HepG2 (cell line): Measurements from ENCODE around the gene BAG5. TPM values are rescaled to one million over a fixed set of nuclear protein-coding genes. Genes with fewer than 3 reads are reported as not detected.

Source experiments
- AFF4 ChIP-seq: sonication (generic); formaldehyde crosslinking; IDR thresholded peaks from 2 replicates; pipeline ENCODE4 v1.4.0; 2020; ENCODE audit warnings: missing genetic modification reagents
- FOXO1 ChIP-seq: sonication (generic); formaldehyde crosslinking; IDR thresholded peaks from 2 replicates; pipeline ENCODE4 v1.4.0; 2020; ENCODE audit warnings: missing genetic modification reagents
- GATA4 ChIP-seq: sonication (generic); IDR thresholded peaks from 2 replicates; pipeline ENCODE4 v1.6.1; 2016; ENCODE audit warnings: antibody characterized with exemption, low read depth, borderline replicate concordance
- KDM4B ChIP-seq: sonication (generic); formaldehyde crosslinking; IDR thresholded peaks from 2 replicates; pipeline ENCODE4 v1.4.0; 2020; ENCODE audit warnings: missing genetic modification reagents
- MED8 ChIP-seq: sonication (generic); formaldehyde crosslinking; IDR thresholded peaks from 2 replicates; pipeline ENCODE4 v1.8.1; 2023; ENCODE audit warnings: mild to moderate bottlenecking, missing genetic modification reagents; ENCODE audit not compliant: insufficient replicate concordance
- MEIS1 ChIP-seq: sonication (generic); formaldehyde crosslinking; IDR thresholded peaks from 2 replicates; pipeline ENCODE4 v1.9.0; 2021; ENCODE audit warnings: mild to moderate bottlenecking, missing genetic modification reagents, moderate library complexity, borderline replicate concordance
- MYNN ChIP-seq: sonication (generic); formaldehyde crosslinking; IDR thresholded peaks from 2 replicates; pipeline ENCODE4 v1.4.0; 2020; ENCODE audit warnings: mild to moderate bottlenecking, low read depth, missing genetic modification reagents
- POLR2AphosphoS2 ChIP-seq: IDR thresholded peaks from 2 replicates; pipeline ENCODE4 v1.6.1; 2011; ENCODE audit warnings: low read depth, low read length, improper control_type of control experiment
- RNF219 ChIP-seq: sonication (generic); formaldehyde crosslinking; IDR thresholded peaks from 2 replicates; pipeline ENCODE4 v1.5.0; 2020; ENCODE audit warnings: mild to moderate bottlenecking, missing genetic modification reagents
- SAP130 ChIP-seq: IDR thresholded peaks from 2 replicates; pipeline ENCODE4 v1.6.1; 2016; ENCODE audit warnings: low read depth
- SMAD9 ChIP-seq: sonication (generic); formaldehyde crosslinking; IDR thresholded peaks from 2 replicates; pipeline ENCODE4 v1.5.1; 2020; ENCODE audit warnings: mild to moderate bottlenecking, missing genetic modification reagents
- TBL1XR1 ChIP-seq: fragments of 150-350 bp; IDR thresholded peaks from 2 replicates; pipeline ENCODE4 v1.6.1; 2014; ENCODE audit warnings: borderline replicate concordance, low read length; ENCODE audit not compliant: partially characterized antibody
- ZIK1 ChIP-seq: sonication (generic); formaldehyde crosslinking; IDR thresholded peaks from 2 replicates; pipeline ENCODE4 v1.5.0; 2020; ENCODE audit warnings: mild to moderate bottlenecking, low read depth, missing genetic modification reagents, borderline replicate concordance
- ZNF235 ChIP-seq: sonication (generic); formaldehyde crosslinking; IDR thresholded peaks from 2 replicates; pipeline ENCODE4 v1.8.1; 2023; ENCODE audit warnings: mild to moderate bottlenecking, missing genetic modification reagents, borderline replicate concordance
- ZNF263 ChIP-seq: sonication (generic); formaldehyde crosslinking; IDR thresholded peaks from 2 replicates; pipeline ENCODE4 v1.4.0; 2020; ENCODE audit warnings: missing genetic modification reagents
- ZNF569 ChIP-seq: sonication (generic); formaldehyde crosslinking; IDR thresholded peaks from 2 replicates; pipeline ENCODE4 v1.5.0; 2020; ENCODE audit warnings: mild to moderate bottlenecking, missing genetic modification reagents, moderate library complexity, borderline replicate concordance
- ZNF589 ChIP-seq: sonication (generic); formaldehyde crosslinking; conservative IDR thresholded peaks from 2 replicates; pipeline ENCODE4 v1.8.0; 2022; ENCODE audit warnings: mild to moderate bottlenecking, moderate library complexity, missing genetic modification reagents
- ZNF713 ChIP-seq: sonication (generic); formaldehyde crosslinking; IDR thresholded peaks from 2 replicates; pipeline ENCODE4 v1.4.0; 2020; ENCODE audit warnings: mild to moderate bottlenecking, missing genetic modification reagents
- ZNF775 ChIP-seq: sonication (generic); formaldehyde crosslinking; IDR thresholded peaks from 2 replicates; pipeline ENCODE4 v1.4.0; 2020; ENCODE audit warnings: missing genetic modification reagents, mild to moderate bottlenecking, moderate library complexity, borderline replicate concordance
- polyA plus RNA-seq, 8 experiments: library from polyadenylated mRNA; depleted of rRNA in 3 of 8; stranded (reverse) in 7 of 8; unstranded in 1 of 8; fragments of >200 nt; fragmentation: Illumina TruSeq in 4 of 8; extraction: Trizol in 4 of 8; gene quantifications; 2 replicates each; pipeline versions ENCODE4 v1.2.1 to v1.2.3, GENCODE V29; 2011 to 2016; ENCODE audit warnings: low read depth in 4 of 8, missing spikeins in 1 of 8, mixed read lengths in 1 of 8; ENCODE audit not compliant: insufficient read depth in 1 of 8
- total RNA-seq, 5 experiments: library from RNA; depleted of rRNA; stranded (reverse); fragments of >200 nt; fragmentation: Illumina TruSeq; extraction: Trizol; gene quantifications; 2 replicates each; pipeline ENCODE4 v1.2.3, GENCODE V29; 2016; ENCODE audit warnings: low read depth in 1 of 5
- TF ChIP-seq, protein P1 (sequence below): sonication (generic); formaldehyde crosslinking; IDR thresholded peaks from 2 replicates; pipeline ENCODE4 v1.4.0; 2020; ENCODE audit warnings: missing genetic modification reagents, borderline replicate concordance

The BAG5 gene
- total and polyA plus RNA-seq, 2 of the 13 experiments (the other 11 are each of a cell fraction or from before 2014, with no cell fraction given): 3.5 to 21.0 TPM

DNA sequence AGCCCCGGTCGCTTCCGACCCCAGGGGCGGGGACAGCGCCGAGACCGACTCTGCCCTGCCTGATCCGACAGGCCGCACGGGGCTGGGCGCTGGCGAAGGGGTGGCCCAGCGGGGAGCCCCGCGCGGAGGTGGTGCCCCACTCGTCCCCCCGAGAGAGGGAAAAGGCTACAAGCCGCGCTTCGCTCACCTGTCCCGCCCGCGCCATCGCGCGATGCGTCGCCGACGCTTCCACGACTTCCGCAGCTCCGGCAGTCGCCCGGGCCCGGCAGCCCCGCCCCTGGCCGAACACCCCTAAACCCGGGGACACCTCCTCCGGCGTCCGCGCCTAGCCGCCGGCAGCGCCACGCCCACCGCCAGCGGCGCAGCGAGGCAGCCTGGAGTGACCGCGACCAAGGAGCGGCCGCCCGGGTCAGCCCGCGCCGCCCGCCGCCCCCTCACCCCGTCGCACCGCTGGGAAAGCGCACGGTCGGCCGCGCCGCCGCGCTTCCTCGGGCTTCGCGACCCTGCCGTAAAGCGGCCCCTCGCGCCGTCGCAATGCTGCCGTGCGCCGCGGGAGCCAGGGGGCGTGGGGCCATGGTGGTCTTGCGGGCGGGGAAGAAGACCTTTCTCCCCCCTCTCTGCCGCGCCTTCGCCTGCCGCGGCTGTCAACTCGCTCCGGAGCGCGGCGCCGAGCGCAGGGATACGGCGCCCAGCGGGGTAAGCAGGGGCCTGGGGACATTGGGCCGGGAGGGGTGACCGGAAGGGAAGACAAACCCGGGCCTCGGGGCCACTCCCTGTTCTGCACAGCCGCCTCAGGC is at the start of gene BAG5, which contains the start of gene COA8 (continued):
- TF ChIP-seq, protein P1, sequence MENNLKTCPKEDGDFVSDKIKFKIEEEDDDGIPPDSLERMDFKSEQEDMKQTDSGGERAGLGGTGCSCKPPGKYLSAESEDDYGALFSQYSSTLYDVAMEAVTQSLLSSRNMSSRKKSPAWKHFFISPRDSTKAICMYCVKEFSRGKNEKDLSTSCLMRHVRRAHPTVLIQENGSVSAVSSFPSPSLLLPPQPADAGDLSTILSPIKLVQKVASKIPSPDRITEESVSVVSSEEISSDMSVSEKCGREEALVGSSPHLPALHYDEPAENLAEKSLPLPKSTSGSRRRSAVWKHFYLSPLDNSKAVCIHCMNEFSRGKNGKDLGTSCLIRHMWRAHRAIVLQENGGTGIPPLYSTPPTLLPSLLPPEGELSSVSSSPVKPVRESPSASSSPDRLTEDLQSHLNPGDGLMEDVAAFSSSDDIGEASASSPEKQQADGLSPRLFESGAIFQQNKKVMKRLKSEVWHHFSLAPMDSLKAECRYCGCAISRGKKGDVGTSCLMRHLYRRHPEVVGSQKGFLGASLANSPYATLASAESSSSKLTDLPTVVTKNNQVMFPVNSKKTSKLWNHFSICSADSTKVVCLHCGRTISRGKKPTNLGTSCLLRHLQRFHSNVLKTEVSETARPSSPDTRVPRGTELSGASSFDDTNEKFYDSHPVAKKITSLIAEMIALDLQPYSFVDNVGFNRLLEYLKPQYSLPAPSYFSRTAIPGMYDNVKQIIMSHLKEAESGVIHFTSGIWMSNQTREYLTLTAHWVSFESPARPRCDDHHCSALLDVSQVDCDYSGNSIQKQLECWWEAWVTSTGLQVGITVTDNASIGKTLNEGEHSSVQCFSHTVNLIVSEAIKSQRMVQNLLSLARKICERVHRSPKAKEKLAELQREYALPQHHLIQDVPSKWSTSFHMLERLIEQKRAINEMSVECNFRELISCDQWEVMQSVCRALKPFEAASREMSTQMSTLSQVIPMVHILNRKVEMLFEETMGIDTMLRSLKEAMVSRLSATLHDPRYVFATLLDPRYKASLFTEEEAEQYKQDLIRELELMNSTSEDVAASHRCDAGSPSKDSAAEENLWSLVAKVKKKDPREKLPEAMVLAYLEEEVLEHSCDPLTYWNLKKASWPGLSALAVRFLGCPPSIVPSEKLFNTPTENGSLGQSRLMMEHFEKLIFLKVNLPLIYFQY (CRISPR knock-in tag): no peak
- TF ChIP-seq ZNF263 (no peak), ZNF713 (no peak), MED8 (CRISPR knock-in tag) (no peak), TBL1XR1 (no peak), ZNF235 (no peak), SMAD9 (CRISPR knock-in tag) (no peak), KDM4B (CRISPR knock-in tag) (peak; percentile 58; the same call in 1 of the 2 replicates), GATA4 (no peak), ZNF589 (CRISPR knock-in tag) (no peak), SAP130 (CRISPR knock-in tag) (peak; percentile 86), RNF219 (CRISPR knock-in tag) (no peak; the same call in 1 of the 2 replicates), POLR2AphosphoS2 (no peak), ZNF775 (no peak), MYNN (CRISPR knock-in tag) (no peak), AFF4 (no peak; the same call in 1 of the 2 replicates), FOXO1 (CRISPR knock-in tag) (peak; percentile 22; the same call in 1 of the 2 replicates), MEIS1 (CRISPR knock-in tag) (no peak), ZIK1 (CRISPR knock-in tag) (no peak; the same call in 1 of the 2 replicates), ZNF569 (CRISPR knock-in tag) (no peak)
